Stomach (tissue), 4 donors: ENCODE results near the gene SEMA3A.

ENCODE experiments used
- EP300 ChIP-seq: sonication (generic); formaldehyde crosslinking; IDR thresholded peaks from one replicate; pipeline ENCODE4 v1.6.1; 2017; ENCODE audit warnings: antibody characterized with exemption
- POLR2A ChIP-seq, 4 donors: fragments of 450-650 bp; IDR thresholded peaks; one replicate each; pipeline ENCODE4 v1.6.1; 2016; ENCODE audit warnings: antibody characterized with exemption in 4 of 4, control low read depth in 2 of 4, mild to moderate bottlenecking in 1 of 4, moderate library complexity in 1 of 4
- POLR2AphosphoS5 ChIP-seq, 3 donors: sonication (generic); formaldehyde crosslinking; IDR thresholded peaks; one replicate each; pipeline ENCODE4 v1.6.1; 2016; ENCODE audit warnings: antibody characterized with exemption in 3 of 3
- TF ChIP-seq, protein P1 (sequence below), 7 experiments: fragments of 450-650 bp in 4 of 7; fragments of 200-600 bp in 3 of 7; sonication (generic) in 3 of 7; IDR thresholded peaks; one replicate each; pipeline ENCODE4 v1.5.1; 2016 to 2019; ENCODE audit warnings: antibody characterized with exemption in 7 of 7, control low read depth in 2 of 7, mild to moderate bottlenecking in 1 of 7

DNA sequence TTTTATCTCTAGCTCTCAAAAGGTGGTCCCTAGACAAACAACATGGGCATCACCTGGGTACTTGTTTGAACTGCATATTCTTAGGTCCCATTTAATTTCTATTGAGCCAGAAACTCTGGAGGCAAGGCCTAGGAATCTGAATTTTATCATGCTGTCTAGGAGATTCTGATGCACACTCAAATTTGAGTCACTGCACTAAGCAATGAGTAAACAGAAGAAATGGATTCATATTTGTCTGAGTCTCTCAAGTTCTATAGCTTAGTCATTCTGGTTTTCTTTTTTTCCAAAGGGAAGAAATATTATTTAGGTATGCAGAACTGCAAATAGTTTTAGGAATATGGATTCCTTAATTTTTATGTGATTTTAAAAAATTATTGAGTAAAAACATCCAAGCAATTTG is 185.5 kb downstream of the SEMA3A start:
- TF ChIP-seq EP300, result no peak
- TF ChIP-seq, protein P1, sequence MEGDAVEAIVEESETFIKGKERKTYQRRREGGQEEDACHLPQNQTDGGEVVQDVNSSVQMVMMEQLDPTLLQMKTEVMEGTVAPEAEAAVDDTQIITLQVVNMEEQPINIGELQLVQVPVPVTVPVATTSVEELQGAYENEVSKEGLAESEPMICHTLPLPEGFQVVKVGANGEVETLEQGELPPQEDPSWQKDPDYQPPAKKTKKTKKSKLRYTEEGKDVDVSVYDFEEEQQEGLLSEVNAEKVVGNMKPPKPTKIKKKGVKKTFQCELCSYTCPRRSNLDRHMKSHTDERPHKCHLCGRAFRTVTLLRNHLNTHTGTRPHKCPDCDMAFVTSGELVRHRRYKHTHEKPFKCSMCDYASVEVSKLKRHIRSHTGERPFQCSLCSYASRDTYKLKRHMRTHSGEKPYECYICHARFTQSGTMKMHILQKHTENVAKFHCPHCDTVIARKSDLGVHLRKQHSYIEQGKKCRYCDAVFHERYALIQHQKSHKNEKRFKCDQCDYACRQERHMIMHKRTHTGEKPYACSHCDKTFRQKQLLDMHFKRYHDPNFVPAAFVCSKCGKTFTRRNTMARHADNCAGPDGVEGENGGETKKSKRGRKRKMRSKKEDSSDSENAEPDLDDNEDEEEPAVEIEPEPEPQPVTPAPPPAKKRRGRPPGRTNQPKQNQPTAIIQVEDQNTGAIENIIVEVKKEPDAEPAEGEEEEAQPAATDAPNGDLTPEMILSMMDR (IDR thresholded peaks at IDR 0.05), result no peak
- TF ChIP-seq POLR2AphosphoS5 (IDR thresholded peaks at IDR 0.05), result no peak
- TF ChIP-seq POLR2A (IDR thresholded peaks at IDR 0.05), result no peak
